ENCODE measurements around the gene FBL.
"Not testable (repeated sequence)": the region's sequence is repeated elsewhere in the genome, so short reads cannot be mapped to it uniquely, and the experiment has no call there.

FBL gene

GRCh38 chr19:39825531-39826076 is 20.6 kb downstream of the FBL start:
- no peak for DNase-seq (ENCODE audit: extremely low read depth in 1 of 2, low read depth in 1 of 2)

GRCh38 chr19:39825093-39825463 is 21.1 kb downstream of the FBL start:
- DNase-seq (ENCODE audit: extremely low read depth in 1 of 2, low read depth in 1 of 2): no peak

GRCh38 chr19:39824143-39825092 is 21.8 kb downstream of the FBL start:
- DNase-seq (ENCODE audit: extremely low read depth in 1 of 2, low read depth in 1 of 2): peak; percentile 66 to 68

- no peak for DNase-seq (ENCODE audit: extremely low read depth in 1 of 2, low read depth in 1 of 2)
These were observed 22.5 kb downstream of the FBL start for GRCh38 chr19:39823686-39824085.

- no peak for DNase-seq (ENCODE audit: extremely low read depth in 1 of 2, low read depth in 1 of 2)
These were observed 25.5 kb downstream of the FBL start for GRCh38 chr19:39820696-39821095.

GRCh38 chr19:39819786-39820185 is 26.4 kb downstream of the FBL start:
- DNase-seq (ENCODE audit: extremely low read depth in 1 of 2, low read depth in 1 of 2): no peak

GRCh38 chr19:39818626-39819097 is 27.5 kb downstream of the FBL start:
- no peak for DNase-seq (ENCODE audit: extremely low read depth in 1 of 2, low read depth in 1 of 2)

- DNase-seq (ENCODE audit: extremely low read depth in 1 of 2, low read depth in 1 of 2): no peak
These were observed 28.2 kb downstream of the FBL start for GRCh38 chr19:39817888-39818561.

GRCh38 chr19:39816287-39817048 is 29.7 kb downstream of the FBL start:
- no peak for DNase-seq (ENCODE audit: extremely low read depth in 1 of 2, low read depth in 1 of 2)

GRCh38 chr19:39814595-39814994 is 31.6 kb downstream of the FBL start:
- no peak for DNase-seq (ENCODE audit: extremely low read depth in 1 of 2, low read depth in 1 of 2)

GRCh38 chr19:39814111-39814510 is 32.1 kb downstream of the FBL start:
- not testable (repeated sequence) for DNase-seq (ENCODE audit: extremely low read depth in 1 of 2, low read depth in 1 of 2)

GRCh38 chr19:39813264-39813993 is 32.8 kb downstream of the FBL start:
- no peak for DNase-seq (ENCODE audit: extremely low read depth in 1 of 2, low read depth in 1 of 2)

GRCh38 chr19:39811064-39811463 is 35.1 kb downstream of the FBL start:
- no peak for DNase-seq (ENCODE audit: extremely low read depth in 1 of 2, low read depth in 1 of 2)

- DNase-seq (ENCODE audit: extremely low read depth in 1 of 2, low read depth in 1 of 2): no peak
These were observed 35.8 kb downstream of the FBL start for GRCh38 chr19:39810424-39810823.

- no peak for DNase-seq (ENCODE audit: extremely low read depth in 1 of 2, low read depth in 1 of 2)
These were observed 36.8 kb downstream of the FBL start for GRCh38 chr19:39809368-39809767.

- not testable (repeated sequence) for DNase-seq (ENCODE audit: extremely low read depth in 1 of 2, low read depth in 1 of 2)
These were observed 37.5 kb downstream of the FBL start for GRCh38 chr19:39808688-39809087.

GRCh38 chr19:39807846-39808364 is 38.3 kb downstream of the FBL start:
- no peak for DNase-seq (ENCODE audit: extremely low read depth in 1 of 2, low read depth in 1 of 2)

GRCh38 chr19:39805104-39805503 is 41.1 kb downstream of the FBL start:
- no peak for DNase-seq (ENCODE audit: extremely low read depth in 1 of 2, low read depth in 1 of 2)

GRCh38 chr19:39802958-39803357 is 43.2 kb downstream of the FBL start:
- DNase-seq (ENCODE audit: extremely low read depth in 1 of 2, low read depth in 1 of 2): no peak

GRCh38 chr19:39797083-39797482 is 49.1 kb downstream of the FBL start:
- DNase-seq (ENCODE audit: extremely low read depth in 1 of 2, low read depth in 1 of 2): no peak
